HUES64 (cell line): ENCODE data around the gene ART5.
"Not testable (repeated sequence)": the region's sequence is repeated elsewhere in the genome, so short reads cannot be mapped to it uniquely, and the experiment has no call there.

ENCODE experiments used
- H3K27ac ChIP-seq: 2 replicates; pipeline ENCODE4 v1.7.0; 2013; ENCODE audit warnings: low read depth, low read length, inconsistent platforms
- H3K27me3 ChIP-seq: 2 replicates; pipeline ENCODE4 v1.6.1; 2013; ENCODE audit warnings: mild to moderate bottlenecking, low read length; ENCODE audit not compliant: insufficient read depth
- H3K36me3 ChIP-seq: 2 replicates; pipeline ENCODE4 v1.6.1; 2013; ENCODE audit warnings: mild to moderate bottlenecking, low read length; ENCODE audit not compliant: insufficient read depth
- H3K4me1 ChIP-seq: 2 replicates; pipeline ENCODE4 v1.6.1; 2013; ENCODE audit warnings: mild to moderate bottlenecking, low read length, moderate library complexity; ENCODE audit not compliant: insufficient read depth
- H3K4me3 ChIP-seq: 2 replicates; pipeline ENCODE4 v1.5.1; 2013; ENCODE audit warnings: mild to moderate bottlenecking, low read length, moderate library complexity
- H3K9ac ChIP-seq: 2 replicates; pipeline ENCODE4 v1.6.1; 2013; ENCODE audit warnings: mild to moderate bottlenecking, low read depth, low read length
- H3K9me3 ChIP-seq: 2 replicates; pipeline ENCODE4 v1.6.1; 2013; ENCODE audit warnings: low read depth, low read length; ENCODE audit not compliant: insufficient read depth
- WGBS: fragments of 150-250, 120-280 bp; methylation state at CpG from one replicate; pipeline ENCODE4 v1.1.7; 2013; ENCODE audit warnings: missing lambda C conversion rate; 5-methylcytosine and 5-hydroxymethylcytosine counted together

The ART5 gene

GRCh38 chr11:3669128-3669527, 27.3 kb upstream of the ART5 start:
- Histone ChIP-seq H3K27ac (no peak overlapping the region), H3K9ac (no peak overlapping the region), H3K27me3 (no peaks in the 10 kb centered on the region), H3K4me1 (no peaks in the 10 kb centered on the region), H3K36me3 (peaks cover 39% of the 10 kb centered on the region), H3K9me3 (no peaks in the 10 kb centered on the region), H3K4me3 (no peak overlapping the region)
- WGBS, result 95% methylated on average over 7 of the region's 7 CpGs

GRCh38 chr11:3667149-3668035, 25.6 kb upstream of the ART5 start:
- Histone ChIP-seq H3K4me1 (no peaks in the 10 kb centered on the region), H3K4me3 (no peak overlapping the region), H3K36me3 (peaks cover 24% of the 10 kb centered on the region), H3K27me3 (no peaks in the 10 kb centered on the region), H3K27ac (no peak overlapping the region), H3K9me3 (no peaks in the 10 kb centered on the region), H3K9ac (no peak overlapping the region)
- 96% methylated on average over 89 of the region's 89 CpGs for WGBS

DNA sequence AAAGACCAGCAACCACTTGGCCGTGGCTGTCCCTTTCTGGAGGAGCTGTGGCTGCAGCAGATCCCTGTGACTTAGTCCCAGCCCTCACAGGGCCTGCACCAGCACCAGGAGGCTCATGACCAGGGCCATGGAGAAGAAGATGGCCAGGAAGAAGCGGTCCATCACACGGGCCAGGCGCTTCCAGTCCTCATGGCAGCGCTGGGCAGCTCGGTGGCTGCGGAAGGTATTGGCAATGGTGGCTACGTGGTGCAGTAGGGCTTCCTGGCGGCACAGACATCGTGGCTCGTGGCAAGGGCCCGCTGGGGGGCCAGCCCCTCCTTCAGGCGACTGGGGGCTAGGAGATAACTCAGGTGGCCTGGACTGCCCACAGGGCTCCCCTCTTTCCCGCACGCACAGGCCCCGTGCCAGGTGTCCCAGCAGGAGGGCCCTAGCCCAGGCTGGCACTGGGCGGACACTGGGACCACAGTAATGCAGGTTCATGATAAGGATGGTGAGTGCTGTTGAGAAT, 24.3 kb upstream of the ART5 start:
- 96% methylated on average over 17 of the region's 17 CpGs for WGBS

DNA sequence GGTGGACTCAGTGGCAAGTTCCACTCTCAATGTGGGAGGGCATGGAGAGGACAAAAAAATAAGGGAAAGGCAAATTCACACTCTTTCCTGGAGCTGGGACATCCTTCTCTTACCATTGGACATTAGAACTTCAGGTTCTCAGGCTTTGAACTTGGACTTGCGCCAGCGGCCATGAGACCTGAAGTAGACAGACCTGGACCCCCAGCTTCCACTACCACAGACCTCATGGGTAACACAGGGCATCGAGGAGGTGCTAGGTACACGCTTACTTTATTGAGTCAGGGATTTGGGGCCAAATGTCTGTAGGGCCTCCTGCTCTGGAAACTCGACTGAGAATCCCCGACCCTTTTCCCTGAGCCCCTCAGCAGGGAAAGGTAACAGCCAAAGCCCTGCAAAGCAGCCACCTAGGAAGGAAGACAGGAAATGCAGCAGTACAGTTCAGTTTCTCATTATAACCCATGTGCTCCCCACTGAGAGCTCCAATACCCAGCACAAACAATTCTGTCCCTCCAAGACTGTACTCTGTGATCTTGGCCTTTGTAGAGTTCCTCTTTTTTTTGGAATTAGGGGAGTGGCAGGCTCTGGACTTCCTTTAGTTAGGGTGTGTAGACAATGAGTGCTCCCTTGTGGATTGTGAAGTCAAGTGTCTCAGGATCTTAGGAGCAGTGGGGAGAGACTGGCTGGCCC, 23.7 kb upstream of the ART5 start:
- Histone ChIP-seq H3K4me1 (no peaks in the 10 kb centered on the region), H3K36me3 (peaks cover 12% of the 10 kb centered on the region; the same call in 1 of the 2 replicates), H3K9ac (no peak overlapping the region), H3K27ac (no peak overlapping the region), H3K9me3 (no peaks in the 10 kb centered on the region), H3K27me3 (no peaks in the 10 kb centered on the region), H3K4me3 (no peak overlapping the region)
- WGBS, result 92% methylated on average over 6 of the region's 6 CpGs

More for the DNA sequence above, 24.3 kb upstream of the ART5 start:
- no peaks in the 10 kb centered on the region for H3K4me1 ChIP-seq
- H3K36me3 ChIP-seq, result peaks cover 13% of the 10 kb centered on the region; the same call in 1 of the 2 replicates
- H3K4me3 ChIP-seq, result no peak overlapping the region
- no peak overlapping the region for H3K9ac ChIP-seq
- H3K27ac ChIP-seq, result no peak overlapping the region
- no peaks in the 10 kb centered on the region for H3K9me3 ChIP-seq
- H3K27me3 ChIP-seq, result no peaks in the 10 kb centered on the region

GRCh38 chr11:3664032-3664630, 22.3 kb upstream of the ART5 start:
- Histone ChIP-seq H3K9me3 (no peaks in the 10 kb centered on the region), H3K27me3 (no peaks in the 10 kb centered on the region), H3K9ac (no peak overlapping the region), H3K4me1 (no peaks in the 10 kb centered on the region), H3K27ac (no peak overlapping the region), H3K4me3 (no peak overlapping the region), H3K36me3 (peaks cover 9% of the 10 kb centered on the region; the same call in 1 of the 2 replicates)
- WGBS, result 93% methylated on average over 10 of the region's 10 CpGs

DNA sequence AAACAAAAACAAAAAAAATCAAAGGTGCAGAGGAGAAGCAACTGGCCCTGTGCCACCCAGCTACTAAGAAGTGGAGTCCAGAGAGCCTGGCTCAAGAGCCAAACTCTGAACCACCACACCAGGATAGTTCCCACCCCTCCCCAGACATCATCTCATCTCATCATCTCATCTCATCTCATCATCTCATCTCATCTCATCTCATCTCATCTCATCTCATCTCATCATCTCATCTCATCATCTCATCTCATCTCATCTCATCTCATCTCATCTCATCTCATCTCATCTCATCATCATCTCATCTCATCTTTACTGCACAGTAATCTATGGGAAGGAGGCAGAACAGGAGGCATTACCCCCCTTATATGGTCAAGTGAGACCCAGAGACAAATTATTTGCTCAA, 21.1 kb upstream of the ART5 start:
- H3K4me1 ChIP-seq, result no peaks in the 10 kb centered on the region
- no peaks in the 10 kb centered on the region for H3K27me3 ChIP-seq
- H3K36me3 ChIP-seq, result peaks cover 9% of the 10 kb centered on the region; the same call in 1 of the 2 replicates
- H3K27ac ChIP-seq, result no peak overlapping the region
- H3K4me3 ChIP-seq, result no peak overlapping the region
- H3K9me3 ChIP-seq, result no peaks in the 10 kb centered on the region
- H3K9ac ChIP-seq, result no peak overlapping the region

DNA sequence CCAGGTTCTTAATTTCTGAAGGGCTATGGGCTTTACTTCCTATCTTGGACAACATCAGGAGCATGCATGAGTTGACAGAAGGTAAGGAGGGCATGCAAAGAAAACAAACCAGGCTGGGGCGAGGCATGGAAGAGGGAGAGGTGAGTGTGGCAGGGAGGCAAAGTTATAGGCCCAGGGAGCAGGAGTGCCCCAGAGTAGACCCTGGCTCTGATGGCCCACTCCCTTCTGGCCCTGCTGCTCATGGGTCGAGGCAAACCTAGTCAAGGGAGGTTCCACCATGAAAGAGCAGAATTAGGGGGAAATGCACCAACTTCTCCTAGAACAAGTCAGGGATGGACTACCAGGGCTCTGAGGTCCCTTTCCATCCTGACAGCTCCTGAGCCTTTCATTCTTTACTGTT, 19.2 kb upstream of the ART5 start:
- H3K9me3 ChIP-seq, result no peaks in the 10 kb centered on the region
- no peak overlapping the region for H3K9ac ChIP-seq
- WGBS, result 90% methylated on average over 2 of the region's 2 CpGs
- no peaks in the 10 kb centered on the region for H3K27me3 ChIP-seq
- H3K4me3 ChIP-seq, result no peak overlapping the region
- no peak overlapping the region for H3K27ac ChIP-seq
- H3K36me3 ChIP-seq, result peaks cover 6% of the 10 kb centered on the region; the same call in 1 of the 2 replicates
- no peaks in the 10 kb centered on the region for H3K4me1 ChIP-seq

DNA sequence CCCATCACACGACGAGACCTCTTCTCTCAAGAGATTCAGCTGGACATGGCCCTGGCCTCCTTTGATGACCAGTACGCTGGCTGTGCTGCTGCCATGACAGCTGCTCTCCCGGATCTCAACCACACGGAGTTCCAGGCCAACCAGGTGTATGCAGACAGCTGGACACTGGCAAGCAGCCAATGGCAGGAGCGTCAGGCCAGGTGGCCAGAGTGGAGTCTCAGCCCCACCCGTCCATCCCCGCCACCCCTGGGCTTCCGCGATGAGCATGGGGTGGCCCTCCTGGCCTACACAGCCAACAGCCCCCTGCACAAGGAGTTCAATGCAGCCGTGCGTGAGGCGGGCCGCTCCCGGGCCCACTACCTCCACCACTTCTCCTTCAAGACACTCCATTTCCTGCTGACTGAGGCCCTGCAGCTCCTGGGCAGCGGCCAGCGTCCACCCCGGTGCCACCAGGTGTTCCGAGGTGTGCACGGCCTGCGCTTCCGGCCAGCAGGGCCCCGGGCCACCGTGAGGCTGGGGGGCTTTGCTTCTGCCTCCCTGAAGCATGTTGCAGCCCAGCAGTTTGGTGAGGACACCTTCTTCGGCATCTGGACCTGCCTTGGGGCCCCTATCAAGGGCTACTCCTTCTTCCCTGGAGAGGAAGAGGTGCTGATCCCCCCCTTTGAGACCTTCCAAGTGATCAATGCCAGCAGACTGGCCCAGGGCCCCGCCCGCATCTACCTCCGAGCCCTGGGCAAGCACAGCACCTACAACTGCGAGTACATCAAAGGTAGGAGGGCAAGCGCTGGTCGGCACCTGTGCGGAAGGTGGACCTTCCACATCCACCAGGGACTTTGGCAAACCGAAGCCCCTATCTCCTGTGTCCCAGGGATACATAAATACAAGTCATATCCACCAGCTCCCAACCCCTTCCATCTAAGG, 18.1 kb upstream of the ART5 start:
- Histone ChIP-seq H3K4me1 (no peaks in the 10 kb centered on the region), H3K36me3 (no peaks in the 10 kb centered on the region; the same call in 1 of the 2 replicates), H3K9me3 (no peaks in the 10 kb centered on the region), H3K4me3 (no peak overlapping the region), H3K27ac (no peak overlapping the region), H3K27me3 (no peaks in the 10 kb centered on the region), H3K9ac (no peak overlapping the region)
- WGBS, result 94% methylated on average over 33 of the region's 33 CpGs

GRCh38 chr11:3658252-3658651, 16.5 kb upstream of the ART5 start:
- WGBS, result 96% methylated on average over 8 of the region's 8 CpGs
- Histone ChIP-seq H3K27ac (no peak overlapping the region), H3K4me1 (no peaks in the 10 kb centered on the region), H3K27me3 (no peaks in the 10 kb centered on the region), H3K36me3 (no peaks in the 10 kb centered on the region), H3K9me3 (no peaks in the 10 kb centered on the region), H3K4me3 (no peak overlapping the region), H3K9ac (no peak overlapping the region)

DNA sequence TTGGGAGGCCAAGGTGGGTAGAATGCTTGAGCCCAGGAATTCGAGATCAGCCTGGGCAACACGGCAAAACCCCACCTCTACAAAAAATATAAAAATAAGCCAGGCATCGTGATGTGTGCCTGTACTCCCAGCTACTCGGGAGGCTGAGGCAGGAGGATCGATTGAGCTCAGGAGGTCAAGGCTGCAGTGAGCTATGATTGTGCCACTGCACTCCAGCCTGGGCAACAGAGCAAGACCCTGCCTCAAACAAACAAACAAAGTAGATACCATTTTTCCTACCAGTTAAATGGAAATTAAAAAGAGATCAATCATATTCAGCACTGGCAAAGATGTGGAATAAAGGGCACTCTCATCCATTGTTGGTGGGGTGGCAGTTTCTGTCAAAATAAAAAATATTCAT, 15.5 kb upstream of the ART5 start:
- H3K36me3 ChIP-seq, H3K27ac ChIP-seq, H3K9me3 ChIP-seq, H3K27me3 ChIP-seq, H3K9ac ChIP-seq, H3K4me3 ChIP-seq, H3K4me1 ChIP-seq: not testable (repeated sequence)
- WGBS, result 93% methylated on average over 5 of the region's 5 CpGs
